NCI-H2029 (cell line): ENCODE results near the gene GRHPR.
A peak's percentile ranks its signal among the peaks of the same experiment; 100 is the strongest.
"Not testable (repeated sequence)": the region's sequence is repeated elsewhere in the genome, so short reads cannot be mapped to it uniquely, and the experiment has no call there.

Source experiments
- DNase-seq: peaks from one replicate; lab custom pipeline; 2025; lab: John Stamatoyannopoulos, UW

GRHPR gene

GRCh38 chr9:37421914-37422288 is 595 bp upstream of the GRHPR start:
- DNase-seq: no peak

DNA sequence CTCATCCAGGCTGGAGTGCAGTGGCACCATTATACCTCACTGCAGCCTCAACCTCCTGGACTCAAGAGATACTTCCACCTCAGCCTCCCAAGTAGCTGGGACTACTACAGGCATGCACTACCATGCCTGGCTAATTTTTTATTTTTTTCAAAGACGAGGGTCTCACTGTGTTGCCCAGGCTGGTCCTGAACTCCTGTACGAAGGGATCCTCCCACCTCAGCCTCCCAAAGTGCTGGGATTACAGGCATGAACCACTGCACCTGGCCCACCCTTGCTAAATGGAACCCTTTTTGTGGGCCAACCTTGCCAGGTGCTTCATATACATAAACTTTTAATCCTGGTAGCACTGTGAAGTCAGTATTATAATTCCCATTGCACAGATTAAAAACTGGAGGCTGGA is 1.0 kb downstream of the GRHPR start:
- no peak for DNase-seq

DNA sequence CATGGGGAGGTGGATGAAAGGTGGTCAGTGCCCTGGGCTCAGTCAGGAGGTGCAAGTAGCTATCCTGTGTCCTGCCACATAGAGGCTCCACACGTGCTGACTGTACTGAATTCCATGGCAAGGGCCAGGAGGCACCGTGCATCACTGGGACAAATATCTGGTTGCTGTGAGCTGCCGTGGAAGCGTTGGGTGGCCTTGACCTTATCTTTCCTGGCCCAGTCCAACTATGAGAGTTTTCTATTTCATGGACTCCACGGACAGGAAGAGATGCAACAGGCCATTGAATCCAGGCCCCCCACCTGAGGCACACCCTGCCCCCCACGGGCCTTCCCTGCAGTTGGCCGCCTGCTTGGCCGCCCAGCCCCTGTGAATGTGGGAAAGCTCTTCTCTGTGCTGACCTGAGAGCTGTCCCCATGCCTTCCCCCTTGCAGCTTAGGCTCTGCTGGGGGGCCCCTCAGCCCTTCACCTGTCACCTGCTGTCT is 1.7 kb downstream of the GRHPR start:
- DNase-seq: no peak

- no peak for DNase-seq
Observed at GRCh38 chr9:37424686-37425297, 2.3 kb downstream of the GRHPR start.

DNA sequence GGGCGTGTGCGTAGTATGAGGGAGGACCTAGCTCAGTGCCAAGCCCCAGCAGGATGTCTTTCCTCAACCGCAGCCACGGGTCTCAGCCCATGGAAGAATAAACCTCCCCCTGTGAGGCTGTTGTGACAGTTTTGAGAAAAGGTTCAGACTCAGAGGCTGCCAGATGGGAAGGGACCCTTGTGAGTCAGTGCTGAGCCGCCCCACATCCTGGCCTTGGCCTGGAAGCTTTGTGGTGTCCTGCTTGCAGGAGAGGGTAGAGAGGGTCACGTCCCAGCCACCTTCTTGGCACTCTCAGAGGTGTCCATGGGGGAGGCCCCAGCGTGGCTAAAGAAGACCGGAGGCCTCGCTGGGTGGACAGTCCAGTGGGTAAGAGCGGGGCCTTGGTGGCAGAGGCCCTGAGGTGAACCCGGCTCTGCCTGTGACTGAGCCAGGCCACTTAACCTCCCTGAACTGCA is 2.8 kb downstream of the GRHPR start:
- DNase-seq: no peak

- not testable (repeated sequence) for DNase-seq
Observed at GRCh38 chr9:37426431-37426830, 3.9 kb downstream of the GRHPR start.

GRCh38 chr9:37426846-37427245 is 4.3 kb downstream of the GRHPR start:
- no peak for DNase-seq

DNA sequence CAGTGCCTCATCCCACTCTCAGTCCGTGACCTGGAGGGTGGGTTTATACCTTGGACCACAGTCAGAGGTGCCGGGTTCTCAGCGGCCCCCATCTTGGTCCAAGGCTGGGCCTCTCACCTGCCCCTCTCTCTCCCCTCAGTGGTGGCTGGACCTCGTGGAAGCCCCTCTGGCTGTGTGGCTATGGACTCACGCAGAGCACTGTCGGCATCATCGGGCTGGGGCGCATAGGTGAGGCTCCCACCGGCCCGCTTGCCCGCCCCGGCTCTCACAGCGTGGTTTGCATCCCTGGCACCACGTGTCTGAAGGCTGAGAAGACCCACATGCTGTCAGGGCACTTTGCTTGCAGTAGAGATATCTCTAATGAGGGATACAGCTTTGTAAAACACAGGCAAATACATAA is 5.8 kb downstream of the GRHPR start:
- DNase-seq: no peak

DNA sequence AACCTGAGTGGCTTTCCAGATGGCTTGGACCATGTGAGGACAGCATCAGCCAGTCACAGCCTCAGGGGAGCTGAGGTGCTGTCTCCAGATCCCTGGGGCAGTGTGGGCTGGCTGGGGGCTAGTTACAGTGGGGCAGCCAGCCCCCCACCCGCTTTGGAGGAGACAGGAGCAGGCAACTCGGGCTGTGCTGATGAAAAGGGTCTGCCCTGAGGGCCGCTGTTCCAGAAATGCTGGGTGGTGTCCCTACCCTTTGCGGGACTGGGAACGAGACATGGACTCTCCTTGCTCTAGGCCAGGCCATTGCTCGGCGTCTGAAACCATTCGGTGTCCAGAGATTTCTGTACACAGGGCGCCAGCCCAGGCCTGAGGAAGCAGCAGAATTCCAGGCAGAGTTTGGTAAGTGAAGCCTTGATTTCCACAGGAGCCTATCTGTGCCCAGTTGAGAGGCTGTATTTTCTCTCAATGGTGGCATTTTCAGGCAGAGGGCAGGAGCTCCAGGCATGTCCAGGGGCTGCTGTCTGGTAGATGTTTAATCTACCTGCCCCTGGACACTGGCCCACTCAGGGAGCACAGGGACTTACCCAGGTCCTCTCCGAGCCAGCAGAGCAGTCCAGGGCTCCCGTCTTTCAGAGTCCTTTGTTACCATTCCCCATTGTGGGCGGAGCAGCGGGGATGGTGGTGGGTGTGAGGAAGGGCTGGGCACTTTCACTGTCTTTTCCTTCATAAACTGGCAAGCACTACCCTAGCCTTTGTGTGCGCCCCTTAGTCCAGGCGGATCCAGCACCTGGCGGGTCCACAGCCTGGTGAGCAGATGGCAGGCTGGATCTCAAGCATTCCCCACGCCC is 7.2 kb downstream of the GRHPR start:
- DNase-seq: no peak

DNA sequence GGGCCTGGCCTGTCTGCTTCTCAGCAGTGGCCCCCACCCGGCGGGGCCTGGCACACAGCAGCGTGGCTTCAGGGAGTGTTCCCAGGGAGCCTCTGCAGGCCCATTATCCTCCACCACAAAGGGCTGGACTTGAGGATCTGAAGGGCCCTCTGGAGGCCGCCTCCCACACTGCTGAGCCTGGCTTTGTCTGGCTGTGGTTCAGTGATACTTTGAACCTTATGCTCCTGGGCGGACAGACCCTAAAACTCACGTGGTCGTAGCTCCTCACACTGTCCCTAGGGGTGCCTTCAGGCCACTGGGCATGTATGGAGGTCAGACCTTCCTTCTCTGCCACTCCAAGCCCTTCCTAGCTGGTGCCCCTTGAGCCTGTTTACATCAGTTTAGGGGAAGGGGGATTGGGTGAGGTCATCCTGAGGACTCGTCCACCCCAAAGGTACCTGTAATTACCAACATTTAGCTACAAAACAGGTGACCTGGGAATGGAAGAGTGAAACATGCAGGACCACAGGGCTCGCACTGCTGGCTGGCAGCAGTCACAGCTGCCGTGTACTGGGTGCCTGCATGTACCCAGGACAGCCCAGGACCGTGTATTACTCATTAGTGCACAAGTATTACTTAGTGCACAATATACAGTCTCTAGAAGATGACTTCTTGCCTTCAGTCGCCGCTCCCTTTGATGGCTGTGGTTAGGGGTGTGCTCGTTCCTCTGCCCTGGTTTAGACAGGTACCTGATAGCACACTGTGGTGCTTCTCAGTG is 8.5 kb downstream of the GRHPR start:
- DNase-seq: peak; percentile 45

DNA sequence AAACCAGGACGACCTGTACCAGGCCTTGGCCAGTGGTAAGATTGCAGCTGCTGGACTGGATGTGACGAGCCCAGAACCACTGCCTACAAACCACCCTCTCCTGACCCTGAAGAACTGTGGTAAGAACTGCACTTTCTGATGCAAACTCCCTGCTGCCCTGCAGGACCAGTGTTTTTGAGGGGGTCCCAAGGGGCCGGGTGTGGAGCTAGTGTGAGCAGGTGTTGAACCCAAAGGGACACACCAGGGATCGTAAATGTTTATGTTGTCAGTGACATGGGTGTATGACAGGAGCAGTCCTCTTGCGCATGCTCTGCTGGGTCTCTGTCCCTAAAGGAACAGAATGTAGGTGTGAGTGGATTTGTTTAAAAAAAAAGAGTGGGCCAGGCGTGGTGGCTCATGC is 9.5 kb downstream of the GRHPR start:
- DNase-seq: no peak

GRCh38 chr9:37433867-37434371 is 11.4 kb downstream of the GRHPR start:
- no peak for DNase-seq

GRCh38 chr9:37436540-37436939 is 14.0 kb downstream of the GRHPR start:
- no peak for DNase-seq

- DNase-seq: no peak
Observed at GRCh38 chr9:37437010-37437409, 14.5 kb downstream of the GRHPR start.

DNA sequence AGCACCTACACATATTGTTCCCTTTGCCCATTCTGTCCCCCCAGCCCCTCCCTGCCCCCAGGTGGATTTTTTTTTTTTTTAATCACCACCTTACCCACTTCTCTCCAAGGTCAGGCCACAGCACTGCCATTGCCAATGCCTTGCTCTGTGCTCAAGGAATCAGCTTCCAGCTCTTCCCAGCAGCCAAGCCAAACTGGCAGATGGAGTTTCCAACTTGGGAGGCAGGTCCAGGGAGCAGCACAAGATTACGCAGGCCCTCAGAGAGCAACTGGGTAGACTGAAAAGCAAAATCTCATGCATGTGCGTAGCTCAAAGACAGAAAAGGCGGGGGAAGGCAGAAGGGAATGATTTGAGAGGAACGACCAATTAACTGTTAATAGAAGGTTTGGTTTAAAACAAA is 15.1 kb downstream of the GRHPR start:
- DNase-seq: no peak

GRCh38 chr9:37438359-37438758 is 15.9 kb downstream of the GRHPR start:
- no peak for DNase-seq

GRCh38 chr9:37441776-37442370 is 19.4 kb downstream of the GRHPR start:
- DNase-seq: no peak

GRCh38 chr9:37442556-37442955 is 20.1 kb downstream of the GRHPR start:
- DNase-seq: no peak

GRCh38 chr9:37443566-37443965 is 21.1 kb downstream of the GRHPR start:
- no peak for DNase-seq

DNA sequence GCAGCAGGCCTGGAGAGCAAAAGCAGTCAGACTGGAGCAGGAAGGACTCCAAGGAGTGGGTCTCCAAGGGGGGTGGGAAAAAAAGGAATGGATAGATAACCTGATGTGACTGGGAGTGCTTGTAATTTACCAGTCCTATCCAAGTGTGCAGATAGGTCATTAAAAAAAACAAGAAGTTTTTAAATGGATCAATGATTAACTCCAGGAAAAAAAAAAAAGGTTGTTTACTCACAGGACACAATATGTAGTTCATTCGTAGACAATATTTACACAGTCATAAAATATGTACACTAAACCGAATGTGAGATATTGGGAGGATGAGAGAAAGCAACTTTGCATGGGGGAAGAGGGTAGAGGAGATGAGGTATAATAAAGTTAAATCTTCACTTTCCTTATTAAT is 22.4 kb downstream of the GRHPR start:
- DNase-seq: no peak

DNA sequence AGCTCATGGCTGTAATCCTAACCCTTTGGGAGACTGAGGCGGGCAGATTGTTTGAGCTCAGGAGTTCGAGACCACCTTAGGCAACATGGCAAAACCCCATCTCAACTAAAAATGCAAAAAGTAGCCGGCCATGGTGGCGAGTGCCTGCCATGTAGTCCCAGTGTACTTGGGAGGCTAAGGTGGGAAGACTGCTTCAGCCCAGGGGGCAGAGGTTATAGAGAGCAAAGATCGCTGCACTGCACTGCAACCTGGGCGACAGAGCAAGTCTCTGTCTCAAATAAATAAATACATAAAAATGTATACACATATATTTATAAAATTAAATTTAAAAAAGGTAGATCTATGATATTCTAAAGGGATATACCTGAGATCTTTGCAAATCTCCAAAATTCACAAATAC is 23.3 kb downstream of the GRHPR start:
- no peak for DNase-seq

DNA sequence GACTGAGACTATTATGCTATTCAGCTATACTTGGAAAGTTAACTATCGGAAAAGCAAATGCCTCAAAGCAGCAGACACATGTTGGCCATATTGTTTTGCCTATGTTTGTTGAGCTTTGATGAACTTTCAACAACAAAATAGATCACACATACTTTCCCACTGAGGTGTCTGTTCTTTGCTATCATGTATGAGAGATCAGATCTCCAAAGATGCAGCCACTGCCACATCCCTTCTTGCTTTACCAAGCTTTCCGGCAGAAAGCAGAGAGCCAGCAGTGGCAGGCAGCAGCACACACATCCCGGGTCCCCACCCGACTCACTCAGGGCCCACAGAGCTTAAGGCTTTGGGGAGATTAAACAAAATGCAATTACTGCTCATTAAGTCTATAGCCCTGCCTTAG is 23.9 kb downstream of the GRHPR start:
- no peak for DNase-seq
